ENCODE measurements around the gene PDGFRA.
"Not testable (repeated sequence)": the region's sequence is repeated elsewhere in the genome, so short reads cannot be mapped to it uniquely, and the experiment has no call there.

GRCh38 chr4:54342067-54342466 is 113.0 kb downstream of the PDGFRA start:
- not testable (repeated sequence) for TF ChIP-seq ARNT (IDR thresholded peaks at IDR 0.05); FOXM1 (IDR thresholded peaks at IDR 0.05; ENCODE audit: borderline replicate concordance); SP1 (IDR thresholded peaks at IDR 0.05); SUZ12 (IDR thresholded peaks at IDR 0.05); ELF4 (IDR thresholded peaks at IDR 0.05); CTBP1 (IDR thresholded peaks at IDR 0.05; ENCODE audit: borderline replicate concordance); BHLHE40 (IDR thresholded peaks at IDR 0.05; ENCODE audit: borderline replicate concordance); PKNOX1 (IDR thresholded peaks at IDR 0.05); FOXK2 (IDR thresholded peaks at IDR 0.05); ZNF384 (IDR thresholded peaks at IDR 0.05); FOXA1 (IDR thresholded peaks at IDR 0.05); NFRKB (IDR thresholded peaks at IDR 0.05); TARDBP (IDR thresholded peaks at IDR 0.05)
